ENCODE data around the gene NPY4R.

- no peak for TF ChIP-seq EZH2 (IDR thresholded peaks at IDR 0.05; ENCODE audit: insufficient read depth, low read length)
- TF ChIP-seq, protein P1, sequence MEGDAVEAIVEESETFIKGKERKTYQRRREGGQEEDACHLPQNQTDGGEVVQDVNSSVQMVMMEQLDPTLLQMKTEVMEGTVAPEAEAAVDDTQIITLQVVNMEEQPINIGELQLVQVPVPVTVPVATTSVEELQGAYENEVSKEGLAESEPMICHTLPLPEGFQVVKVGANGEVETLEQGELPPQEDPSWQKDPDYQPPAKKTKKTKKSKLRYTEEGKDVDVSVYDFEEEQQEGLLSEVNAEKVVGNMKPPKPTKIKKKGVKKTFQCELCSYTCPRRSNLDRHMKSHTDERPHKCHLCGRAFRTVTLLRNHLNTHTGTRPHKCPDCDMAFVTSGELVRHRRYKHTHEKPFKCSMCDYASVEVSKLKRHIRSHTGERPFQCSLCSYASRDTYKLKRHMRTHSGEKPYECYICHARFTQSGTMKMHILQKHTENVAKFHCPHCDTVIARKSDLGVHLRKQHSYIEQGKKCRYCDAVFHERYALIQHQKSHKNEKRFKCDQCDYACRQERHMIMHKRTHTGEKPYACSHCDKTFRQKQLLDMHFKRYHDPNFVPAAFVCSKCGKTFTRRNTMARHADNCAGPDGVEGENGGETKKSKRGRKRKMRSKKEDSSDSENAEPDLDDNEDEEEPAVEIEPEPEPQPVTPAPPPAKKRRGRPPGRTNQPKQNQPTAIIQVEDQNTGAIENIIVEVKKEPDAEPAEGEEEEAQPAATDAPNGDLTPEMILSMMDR (IDR thresholded peaks at IDR 0.05; ENCODE audit: insufficient read depth, low read depth, low read length): no peak
Observed at GRCh38 chr10:46515366-46515765, 49.6 kb upstream of the NPY4R start.

Data from astrocyte (in vitro differentiated cells and primary cell).